ENCODE data around the gene BMPR1B.

- TF ChIP-seq CTCF (IDR thresholded peaks at IDR 0.05): no peak
- no peak for TF ChIP-seq ZFX (IDR thresholded peaks at IDR 0.05; ENCODE audit: borderline replicate concordance)
Measured at GRCh38 chr4:95085124-95085833, 327.5 kb downstream of the BMPR1B start.
